Activated CD8-positive, alpha-beta memory T cell treated with anti-CD3 and anti-CD28 coated beads for 24 hours (primary cell): ENCODE measurements around the gene HNRNPCL2.
"Not testable (repeated sequence)": the region's sequence is repeated elsewhere in the genome, so short reads cannot be mapped to it uniquely, and the experiment has no call there.

Experiments
- DNase-seq: peaks from one replicate; pipeline ENCODE4 v3.0.0-alpha.2; 2020

The HNRNPCL2 gene

DNA sequence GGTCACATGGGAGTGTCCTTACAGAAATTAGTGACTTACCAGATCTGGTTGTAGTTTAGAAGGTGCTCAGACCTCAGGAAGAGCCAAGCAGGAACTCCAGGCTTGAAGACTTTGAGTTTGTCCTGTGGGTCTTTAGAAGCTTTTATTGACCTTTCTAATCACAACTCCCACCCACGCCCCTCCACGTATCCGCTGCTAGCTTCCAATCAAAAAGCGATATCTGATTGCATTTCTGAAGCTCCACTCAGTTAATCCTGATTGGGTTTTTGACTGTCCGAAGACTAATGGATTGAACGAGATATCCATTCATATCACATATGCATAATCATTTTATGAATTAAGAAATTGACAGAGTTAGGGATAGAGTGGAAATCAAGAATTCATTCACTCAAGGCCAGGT is at the start of gene HNRNPCL2:
Gene HNRNPCL2, minus strand, starts transcription at position 101 of the 400 bp plus-strand sequence. CDS start 454 bp downstream, outside the sequence.
- DNase-seq = not testable (repeated sequence)

DNA sequence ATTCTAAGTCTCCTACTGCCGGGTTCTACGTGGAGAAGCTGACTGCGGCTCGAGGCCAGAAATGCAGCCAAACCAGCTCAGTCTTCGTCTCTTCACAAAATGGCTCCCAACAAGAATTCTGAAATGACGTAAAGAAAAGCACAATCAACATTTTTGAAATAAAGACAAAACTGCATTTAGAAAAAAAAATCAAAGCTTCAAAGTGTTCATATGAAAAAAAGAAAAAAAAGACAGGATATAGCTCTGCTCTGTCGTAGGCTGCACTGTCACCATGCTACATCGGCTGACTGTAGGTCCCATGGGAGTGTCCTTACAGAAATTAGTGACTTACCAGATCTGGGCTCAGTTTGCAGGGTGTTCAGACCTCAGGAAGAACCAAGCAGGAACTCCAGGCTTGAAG is 48.9 kb upstream of the HNRNPCL2 start, which contains the start of gene HNRNPCL4:
Gene HNRNPCL4, minus strand, starts transcription at position 101 of the 400 bp plus-strand sequence. CDS start 164 bp downstream, outside the sequence.
- DNase-seq = not testable (repeated sequence)

DNA sequence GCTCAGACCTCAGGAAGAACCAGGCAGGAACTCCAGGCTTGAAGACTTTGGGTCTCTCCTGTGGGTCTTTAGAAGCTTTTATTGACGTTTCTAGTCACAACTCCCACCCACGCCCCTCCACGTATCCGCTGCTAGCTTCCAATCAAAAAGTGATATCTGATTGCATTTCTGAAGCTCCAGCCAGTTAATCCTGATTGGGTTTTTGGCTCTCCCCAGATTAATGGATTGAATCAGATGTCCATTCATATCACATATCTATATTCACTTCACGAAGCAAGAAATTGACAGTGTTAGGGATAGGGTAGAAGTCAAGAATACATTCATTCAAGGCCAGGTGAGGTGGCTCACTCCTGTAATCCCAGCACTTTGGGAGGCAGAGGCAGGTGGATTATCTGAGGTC is 39.3 kb upstream of the HNRNPCL2 start, which contains the start of gene PRAMEF26:
Gene PRAMEF26, minus strand, starts transcription at position 101 of the 400 bp plus-strand sequence. CDS start 2,914 bp downstream, outside the sequence.
- DNase-seq = not testable (repeated sequence)

DNA sequence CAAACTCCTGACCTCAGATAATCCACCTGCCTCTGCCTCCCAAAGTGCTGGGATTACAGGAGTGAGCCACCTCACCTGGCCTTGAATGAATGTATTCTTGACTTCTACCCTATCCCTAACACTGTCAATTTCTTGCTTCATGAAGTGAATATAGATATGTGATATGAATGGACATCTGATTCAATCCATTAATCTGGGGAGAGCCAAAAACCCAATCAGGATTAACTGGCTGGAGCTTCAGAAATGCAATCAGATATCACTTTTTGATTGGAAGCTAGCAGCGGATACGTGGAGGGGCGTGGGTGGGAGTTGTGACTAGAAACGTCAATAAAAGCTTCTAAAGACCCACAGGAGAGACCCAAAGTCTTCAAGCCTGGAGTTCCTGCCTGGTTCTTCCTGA is 46.2 kb downstream of the HNRNPCL2 start, which contains the start of gene PRAMEF25:
Gene PRAMEF25, plus strand, starts transcription at position 301 of the 400 bp plus-strand sequence. CDS start 2,920 bp downstream, outside the sequence.
- DNase-seq = not testable (repeated sequence)
